HG02884 (cell line): Measurements from ENCODE around the gene CNN2.

ENCODE experiments used
- ATAC-seq: cut with Tn5 transposase; IDR thresholded peaks from one replicate; pipeline ENCODE4 v1.9.1; 2021; ENCODE audit warnings: mild to moderate bottlenecking, moderate library complexity; ENCODE audit not compliant: unreplicated experiment

CNN2 gene

GRCh38 chr19:1047696-1048147 is 21.3 kb downstream of the CNN2 start:
- no peak for ATAC-seq

GRCh38 chr19:1049106-1049505 is 22.7 kb downstream of the CNN2 start:
- no peak for ATAC-seq

GRCh38 chr19:1049800-1050199 is 23.4 kb downstream of the CNN2 start:
- ATAC-seq: no peak

GRCh38 chr19:1050989-1051788 is 24.8 kb downstream of the CNN2 start:
- no peak for ATAC-seq

- ATAC-seq: no peak
Observed at GRCh38 chr19:1051791-1052190, 25.4 kb downstream of the CNN2 start.

GRCh38 chr19:1052349-1052975 is 26.1 kb downstream of the CNN2 start:
- no peak for ATAC-seq

- no peak for ATAC-seq
Observed at GRCh38 chr19:1053176-1054101, 27.0 kb downstream of the CNN2 start.

GRCh38 chr19:1054102-1055027 is 28.0 kb downstream of the CNN2 start:
- no peak for ATAC-seq

GRCh38 chr19:1055028-1055425 is 28.6 kb downstream of the CNN2 start:
- ATAC-seq: no peak

GRCh38 chr19:1055886-1056620 is 29.6 kb downstream of the CNN2 start:
- no peak for ATAC-seq

- no peak for ATAC-seq
Observed at GRCh38 chr19:1057176-1057855, 30.9 kb downstream of the CNN2 start.

- no peak for ATAC-seq
Observed at GRCh38 chr19:1058112-1058511, 31.7 kb downstream of the CNN2 start.

GRCh38 chr19:1060689-1061088 is 34.3 kb downstream of the CNN2 start:
- ATAC-seq: no peak

GRCh38 chr19:1061987-1062386 is 35.6 kb downstream of the CNN2 start:
- ATAC-seq: no peak

- no peak for ATAC-seq
Observed at GRCh38 chr19:1062387-1063029, 36.1 kb downstream of the CNN2 start.

GRCh38 chr19:1063030-1063908 is 36.9 kb downstream of the CNN2 start:
- ATAC-seq: no peak

GRCh38 chr19:1063909-1064660 is 37.7 kb downstream of the CNN2 start:
- no peak for ATAC-seq
